Tibial nerve (tissue), 3 donors: ENCODE results near the gene GALNT18.

Experiments used
- POLR2A ChIP-seq, 2 donors: fragments of 450-650 bp; IDR thresholded peaks; one replicate each; pipeline ENCODE4 v1.6.1; 2017; ENCODE audit warnings: antibody characterized with exemption in 2 of 2, mild to moderate bottlenecking in 2 of 2, moderate library complexity in 2 of 2
- TF ChIP-seq, protein P1 (sequence below), 5 experiments: fragments of 200-600 bp in 3 of 5; fragments of 450-650 bp in 2 of 5; sonication (generic) in 3 of 5; IDR thresholded peaks; one replicate each; pipeline ENCODE4 v1.5.1; 2016 to 2019; ENCODE audit warnings: antibody characterized with exemption in 5 of 5, mild to moderate bottlenecking in 3 of 5, moderate library complexity in 2 of 5

- TF ChIP-seq, protein P1, sequence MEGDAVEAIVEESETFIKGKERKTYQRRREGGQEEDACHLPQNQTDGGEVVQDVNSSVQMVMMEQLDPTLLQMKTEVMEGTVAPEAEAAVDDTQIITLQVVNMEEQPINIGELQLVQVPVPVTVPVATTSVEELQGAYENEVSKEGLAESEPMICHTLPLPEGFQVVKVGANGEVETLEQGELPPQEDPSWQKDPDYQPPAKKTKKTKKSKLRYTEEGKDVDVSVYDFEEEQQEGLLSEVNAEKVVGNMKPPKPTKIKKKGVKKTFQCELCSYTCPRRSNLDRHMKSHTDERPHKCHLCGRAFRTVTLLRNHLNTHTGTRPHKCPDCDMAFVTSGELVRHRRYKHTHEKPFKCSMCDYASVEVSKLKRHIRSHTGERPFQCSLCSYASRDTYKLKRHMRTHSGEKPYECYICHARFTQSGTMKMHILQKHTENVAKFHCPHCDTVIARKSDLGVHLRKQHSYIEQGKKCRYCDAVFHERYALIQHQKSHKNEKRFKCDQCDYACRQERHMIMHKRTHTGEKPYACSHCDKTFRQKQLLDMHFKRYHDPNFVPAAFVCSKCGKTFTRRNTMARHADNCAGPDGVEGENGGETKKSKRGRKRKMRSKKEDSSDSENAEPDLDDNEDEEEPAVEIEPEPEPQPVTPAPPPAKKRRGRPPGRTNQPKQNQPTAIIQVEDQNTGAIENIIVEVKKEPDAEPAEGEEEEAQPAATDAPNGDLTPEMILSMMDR (IDR thresholded peaks at IDR 0.05): no peak
- TF ChIP-seq POLR2A (IDR thresholded peaks at IDR 0.05): no peak
These were observed 88.1 kb downstream of the GALNT18 start for GRCh38 chr11:11533751-11534150.
